ENCODE data around the gene TMEM229A. TPM values are rescaled to one million over a fixed set of nuclear protein-coding genes. Genes with fewer than 3 reads are reported as not detected.

Gene TMEM229A
- total RNA-seq, 1 experiment from 2014 or later = not detected

- no peak for TF ChIP-seq CTCF (conservative IDR thresholded peaks at IDR 0.05)
- no peak for TF ChIP-seq EZH2 (IDR thresholded peaks at IDR 0.05; ENCODE audit: low read depth)
- no peak for DNase-seq
- H3K9me2 ChIP-seq (ENCODE audit: insufficient read depth) = no peaks in the 10 kb centered on the region
- no peaks in the 10 kb centered on the region for H3K36me3 ChIP-seq (ENCODE audit: low read depth)
- H3K9me3 ChIP-seq (ENCODE audit: insufficient read depth, low read depth) = no peaks in the 10 kb centered on the region
- H3F3A ChIP-seq (ENCODE audit: insufficient read depth, low read depth) = no peaks in the 10 kb centered on the region
- no peak overlapping the region for H3K27ac ChIP-seq
- POLR2A ChIA-PET (ENCODE audit: unreplicated experiment) = no interaction called here
- H3K4me3 ChIP-seq = no peak overlapping the region
- intact Hi-C loops (cut with micrococcal nuclease; ENCODE audit: unreplicated experiment) = no loop called here
- CTCF ChIA-PET = no interaction called here
- no peaks in the 10 kb centered on the region for H3K4me1 ChIP-seq (replicated peaks; ENCODE audit: insufficient read depth)
- no peak overlapping the region for H3K4me2 ChIP-seq
- no peaks in the 10 kb centered on the region for H3K79me2 ChIP-seq (ENCODE audit: low read depth)
- H3K27me3 ChIP-seq (ENCODE audit: insufficient read depth, low read depth) = no peaks in the 10 kb centered on the region
- H2AFZ ChIP-seq = no peak overlapping the region
- BruUV-seq (replicated peaks) = no TSS peak
- H4K20me1 ChIP-seq (ENCODE audit: insufficient read depth) = no peaks in the 10 kb centered on the region
Measured at GRCh38 chr7:123998921-123999320, 33.9 kb downstream of the TMEM229A start.

GRCh38 chr7:123996327-123996625 lies 36.6 kb downstream of the TMEM229A start:
- intact Hi-C loops (cut with micrococcal nuclease; ENCODE audit: unreplicated experiment) = no loop called here
- POLR2A ChIA-PET (ENCODE audit: unreplicated experiment) = no interaction called here
- CTCF ChIA-PET = no interaction called here

GRCh38 chr7:123995617-123996326 lies 37.1 kb downstream of the TMEM229A start:
- Histone ChIP-seq H4K20me1 (ENCODE audit: insufficient read depth) (no peaks in the 10 kb centered on the region), H3K4me2 (no peak overlapping the region), H3K27me3 (ENCODE audit: insufficient read depth, low read depth) (no peaks in the 10 kb centered on the region), H3K4me3 (no peak overlapping the region), H3K9me3 (ENCODE audit: insufficient read depth, low read depth) (no peaks in the 10 kb centered on the region), H3K4me1 (replicated peaks; ENCODE audit: insufficient read depth) (no peaks in the 10 kb centered on the region), H2AFZ (no peak overlapping the region), H3K27ac (no peak overlapping the region), H3K79me2 (ENCODE audit: low read depth) (no peaks in the 10 kb centered on the region), H3K36me3 (ENCODE audit: low read depth) (no peaks in the 10 kb centered on the region), H3K9me2 (ENCODE audit: insufficient read depth) (no peaks in the 10 kb centered on the region), H3F3A (ENCODE audit: insufficient read depth, low read depth) (no peaks in the 10 kb centered on the region)
- intact Hi-C loops (cut with micrococcal nuclease; ENCODE audit: unreplicated experiment) = no loop called here
- POLR2A ChIA-PET (ENCODE audit: unreplicated experiment) = no interaction called here
- CTCF ChIA-PET = no interaction called here
- TF ChIP-seq CTCF (conservative IDR thresholded peaks at IDR 0.05) (no peak), EZH2 (IDR thresholded peaks at IDR 0.05; ENCODE audit: low read depth) (no peak)
- BruUV-seq (replicated peaks) = no TSS peak
- no peak for DNase-seq

More at GRCh38 chr7:123996327-123996625, 36.6 kb downstream of the TMEM229A start:
- H3K9me2 ChIP-seq (ENCODE audit: insufficient read depth) = no peaks in the 10 kb centered on the region
- H3K27me3 ChIP-seq (ENCODE audit: insufficient read depth, low read depth) = no peaks in the 10 kb centered on the region
- no peak for DNase-seq
- no peaks in the 10 kb centered on the region for H3K9me3 ChIP-seq (ENCODE audit: insufficient read depth, low read depth)
- H3K79me2 ChIP-seq (ENCODE audit: low read depth) = no peaks in the 10 kb centered on the region
- no peak overlapping the region for H3K27ac ChIP-seq
- H3K4me1 ChIP-seq (replicated peaks; ENCODE audit: insufficient read depth) = no peaks in the 10 kb centered on the region
- H4K20me1 ChIP-seq (ENCODE audit: insufficient read depth) = no peaks in the 10 kb centered on the region
- no peak for TF ChIP-seq EZH2 (IDR thresholded peaks at IDR 0.05; ENCODE audit: low read depth)
- TF ChIP-seq CTCF (conservative IDR thresholded peaks at IDR 0.05) = no peak
- H3K4me2 ChIP-seq = no peak overlapping the region
- H3K36me3 ChIP-seq (ENCODE audit: low read depth) = no peaks in the 10 kb centered on the region
- H3K4me3 ChIP-seq = no peak overlapping the region
- H2AFZ ChIP-seq = no peak overlapping the region
- no TSS peak for BruUV-seq (replicated peaks)
- H3F3A ChIP-seq (ENCODE audit: insufficient read depth, low read depth) = no peaks in the 10 kb centered on the region
